NT2/D1 (cell line): ENCODE results near the gene SORT1.

Source experiments
- DNase-seq: peaks from one replicate; pipeline ENCODE4 v3.0.0-alpha.2; 2011; ENCODE audit warnings: low read depth, low spot score
- H3K27me3 ChIP-seq: 2 replicates; pipeline ENCODE4 v1.6.0; 2011; ENCODE audit warnings: mild to moderate bottlenecking; ENCODE audit not compliant: insufficient read length, insufficient read depth
- H3K36me3 ChIP-seq: 2 replicates; pipeline ENCODE4 v1.6.1; 2011; ENCODE audit warnings: mild to moderate bottlenecking, low read length, mixed read lengths; ENCODE audit not compliant: insufficient read depth, insufficient read length
- H3K4me1 ChIP-seq: 2 replicates; pipeline ENCODE4 v1.5.1; 2011; ENCODE audit not compliant: insufficient read depth, insufficient read length
- H3K4me3 ChIP-seq: 2 replicates; pipeline ENCODE4 v1.5.1; 2011; ENCODE audit warnings: low read depth; ENCODE audit not compliant: insufficient read length
- H3K9ac ChIP-seq: 2 replicates; pipeline ENCODE4 v1.6.0; 2011; ENCODE audit warnings: low read depth; ENCODE audit not compliant: insufficient read length
- H3K9me3 ChIP-seq: 2 replicates; pipeline ENCODE4 v1.5.1; 2011; ENCODE audit warnings: mild to moderate bottlenecking, low read length; ENCODE audit not compliant: insufficient read depth
- SUZ12 ChIP-seq: IDR thresholded peaks from 2 replicates; pipeline ENCODE4 v1.6.1; 2011; ENCODE audit not compliant: insufficient read length, insufficient read depth; ENCODE audit errors: extremely low read depth
- YY1 ChIP-seq: IDR thresholded peaks from 2 replicates; pipeline ENCODE4 v1.6.1; 2011; ENCODE audit not compliant: insufficient read length, insufficient read depth
- ZNF274 ChIP-seq: IDR thresholded peaks from 2 replicates; pipeline ENCODE4 v1.6.1; 2011; ENCODE audit warnings: mild to moderate bottlenecking, low read depth, low read length

SORT1 gene

DNA sequence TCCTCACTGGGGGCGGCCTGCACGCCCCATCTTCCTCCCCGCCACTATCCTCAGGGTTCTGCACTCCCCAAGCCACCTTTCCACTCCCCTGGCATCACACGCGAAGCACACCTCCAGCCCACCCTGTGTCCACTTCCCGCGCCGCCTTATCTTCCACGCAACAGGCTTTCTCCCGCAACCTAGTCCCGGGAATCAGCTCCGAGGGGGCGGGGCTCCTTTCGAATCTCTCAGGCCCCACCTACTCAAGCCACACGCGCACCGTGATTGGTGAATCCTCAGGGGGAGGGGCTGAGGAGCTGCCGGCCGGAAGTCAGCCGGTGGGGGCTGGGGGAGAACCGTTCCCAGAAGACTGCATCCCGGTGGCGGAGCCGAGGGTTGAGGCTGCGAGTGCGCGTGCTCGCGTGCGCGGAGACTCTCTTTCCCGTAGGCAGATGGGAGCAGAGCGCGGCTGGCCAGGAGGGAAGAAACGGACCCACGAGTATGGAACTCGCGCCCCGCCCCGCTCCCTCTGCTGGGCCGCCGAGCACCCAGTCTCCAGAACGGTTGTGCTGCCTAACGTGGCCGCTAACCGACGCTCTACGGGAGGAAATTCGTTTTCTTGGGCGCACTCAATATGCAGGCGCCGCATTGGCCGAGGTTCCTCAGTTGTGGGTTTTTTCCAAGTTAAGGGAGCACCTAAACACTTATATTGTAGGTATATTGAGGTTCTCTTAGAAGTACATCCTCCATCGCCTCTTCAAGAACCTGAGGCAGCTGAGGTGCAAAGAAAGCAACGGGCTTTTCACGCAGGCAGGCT is 114.6 kb downstream of the SORT1 start, which contains the start of gene PSRC1:
PSRC1 (minus strand) TSS at position 194 of the 796 bp plus-strand sequence.
- Histone ChIP-seq H3K36me3 (peaks cover 34% of the 10 kb centered on the region), H3K4me1 (peaks cover 9% of the 10 kb centered on the region), H3K27me3 (no peaks in the 10 kb centered on the region), H3K9me3 (no peaks in the 10 kb centered on the region), H3K4me3 (peak within 1 kb of the TSS; percentile 83), H3K9ac (peak within 1 kb of the TSS; percentile 69)
- no peak for TF ChIP-seq YY1
- TF ChIP-seq SUZ12 = no peak
- no peak for TF ChIP-seq ZNF274
- DNase-seq = peak; percentile 96

GRCh38 chr1:109282497-109282951 is 115.2 kb downstream of the SORT1 start:
- Histone ChIP-seq H3K9me3 (no peaks in the 10 kb centered on the region), H3K4me3 (peak overlapping the region; percentile 83), H3K4me1 (peaks cover 9% of the 10 kb centered on the region), H3K9ac (peak overlapping the region; percentile 69), H3K36me3 (peaks cover 40% of the 10 kb centered on the region), H3K27me3 (no peaks in the 10 kb centered on the region)
- no peak for TF ChIP-seq SUZ12
- DNase-seq = no peak

DNA sequence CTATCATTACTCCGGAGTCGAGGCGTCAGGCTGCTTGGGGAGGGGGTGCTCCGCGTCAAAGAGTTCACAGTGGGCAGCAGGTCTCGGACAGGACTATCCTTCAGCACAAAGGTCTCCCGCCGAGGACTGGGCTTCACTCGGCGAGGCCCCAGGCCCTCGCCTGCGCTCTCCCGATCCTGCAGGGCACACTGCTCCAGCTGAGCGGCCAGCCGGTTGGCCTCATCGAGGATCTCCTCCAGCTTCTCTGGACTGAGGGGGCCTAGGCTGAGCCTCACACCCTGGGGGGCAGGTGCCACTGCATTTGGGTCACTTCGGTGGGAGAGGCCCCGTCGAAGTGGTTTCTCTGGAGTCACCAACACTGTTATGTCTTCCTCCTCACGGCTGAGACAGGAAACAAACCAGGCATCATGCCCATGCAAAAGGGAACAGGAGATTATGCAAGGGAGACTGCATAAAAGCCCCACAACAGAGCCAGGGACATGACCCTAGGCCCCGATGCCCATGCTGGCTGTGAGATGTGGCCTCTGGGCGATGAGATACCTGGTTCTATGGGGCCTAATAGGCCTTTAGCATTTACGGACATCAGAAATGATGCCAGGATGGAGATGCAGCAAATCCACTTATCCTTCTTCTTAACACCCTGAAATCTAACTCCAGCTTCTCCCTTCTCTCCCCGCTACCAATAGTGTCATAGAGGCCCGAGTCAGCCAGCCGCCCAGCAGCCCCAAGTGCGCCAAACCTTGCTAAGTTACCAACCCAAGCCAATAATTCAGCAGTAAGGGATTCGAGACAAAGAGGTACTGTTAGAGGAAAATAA is 115.8 kb downstream of the SORT1 start:
- TF ChIP-seq YY1 (no peak), SUZ12 (no peak), ZNF274 (no peak)
- H3K4me3 ChIP-seq = peak overlapping the region; percentile 83
- H3K4me1 ChIP-seq = peaks cover 13% of the 10 kb centered on the region
- no peak for DNase-seq
- H3K9me3 ChIP-seq = no peaks in the 10 kb centered on the region
- H3K36me3 ChIP-seq = peaks cover 44% of the 10 kb centered on the region
- peak overlapping the region; percentile 69 for H3K9ac ChIP-seq
- H3K27me3 ChIP-seq = no peaks in the 10 kb centered on the region

DNA sequence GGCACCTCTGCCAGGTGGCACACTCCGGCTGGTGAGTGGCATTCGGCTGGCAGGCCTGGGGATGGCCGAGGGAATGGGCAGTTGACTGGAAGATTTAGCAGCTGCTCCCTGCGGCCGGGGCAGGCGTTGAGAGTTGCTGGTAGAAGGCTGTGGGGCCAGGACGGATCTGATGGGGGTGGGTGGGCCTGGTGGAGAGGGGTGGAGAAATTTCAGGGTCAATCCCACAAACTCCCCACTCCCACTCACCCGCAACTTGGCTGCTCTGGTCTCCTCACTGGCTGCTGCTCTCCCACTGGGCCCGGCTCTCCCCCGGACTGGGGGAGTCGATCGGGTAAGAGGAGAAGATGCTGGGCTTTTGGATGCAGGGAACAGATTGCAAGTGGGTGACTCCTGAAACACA is 116.9 kb downstream of the SORT1 start:
- Histone ChIP-seq H3K9me3 (no peaks in the 10 kb centered on the region), H3K36me3 (peaks cover 44% of the 10 kb centered on the region), H3K27me3 (no peaks in the 10 kb centered on the region), H3K4me1 (peaks cover 13% of the 10 kb centered on the region), H3K4me3 (no peak overlapping the region), H3K9ac (no peak overlapping the region)
- DNase-seq = no peak
- TF ChIP-seq YY1 = no peak
- no peak for TF ChIP-seq ZNF274
- TF ChIP-seq SUZ12 = no peak

DNA sequence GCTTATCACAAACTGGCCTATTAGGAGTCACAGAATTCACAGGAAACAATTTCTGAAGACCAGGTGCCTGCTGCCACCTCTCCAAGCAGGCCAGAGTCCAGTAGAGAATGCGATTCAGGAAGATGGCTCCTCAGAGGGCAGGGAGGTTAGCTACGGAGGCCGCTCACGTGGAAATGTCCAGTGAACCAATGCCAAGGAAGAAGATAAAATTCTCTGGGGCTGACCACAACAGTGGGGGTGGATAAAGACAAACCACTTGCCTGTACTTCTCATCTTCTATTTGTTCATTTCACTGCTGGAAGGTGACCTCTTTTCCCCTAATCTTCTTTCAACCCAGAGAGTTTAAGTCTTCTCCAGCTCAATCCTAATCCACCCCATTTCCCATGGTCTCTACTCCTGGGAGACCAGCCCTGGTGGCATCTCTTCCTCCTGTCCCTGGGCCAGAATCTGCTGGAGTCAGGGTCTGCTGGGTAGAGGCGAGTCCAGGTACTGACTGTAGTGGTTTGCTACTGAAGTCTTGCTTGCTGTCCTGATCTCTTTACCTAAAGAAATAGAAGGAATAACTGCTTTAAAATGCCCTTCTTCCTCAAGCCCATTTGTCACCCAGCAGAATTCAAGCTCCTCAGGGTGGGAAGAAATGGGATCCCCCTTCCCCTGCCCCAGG is 118.0 kb downstream of the SORT1 start:
- H3K4me3 ChIP-seq = no peak overlapping the region
- no peaks in the 10 kb centered on the region for H3K27me3 ChIP-seq
- peaks cover 19% of the 10 kb centered on the region for H3K4me1 ChIP-seq
- DNase-seq = no peak
- peaks cover 44% of the 10 kb centered on the region for H3K36me3 ChIP-seq
- H3K9ac ChIP-seq = no peak overlapping the region
- TF ChIP-seq ZNF274 = no peak
- no peak for TF ChIP-seq YY1
- no peak for TF ChIP-seq SUZ12
- H3K9me3 ChIP-seq = no peaks in the 10 kb centered on the region

- Histone ChIP-seq H3K4me1 (peaks cover 31% of the 10 kb centered on the region), H3K27me3 (no peaks in the 10 kb centered on the region), H3K36me3 (peaks cover 54% of the 10 kb centered on the region), H3K9ac (no peak overlapping the region), H3K9me3 (no peaks in the 10 kb centered on the region), H3K4me3 (no peak overlapping the region)
- DNase-seq = peak; percentile 57
- TF ChIP-seq YY1 = no peak
- no peak for TF ChIP-seq SUZ12
- no peak for TF ChIP-seq ZNF274
Observed at GRCh38 chr1:109277434-109278204, 120.1 kb downstream of the SORT1 start.
